HuH-7 (cell line): ENCODE data around the gene OR6K2.

Experiments
- DNase-seq: peaks from one replicate; pipeline ENCODE4 v3.0.0; 2011; ENCODE audit warnings: low spot score

The OR6K2 gene

DNA sequence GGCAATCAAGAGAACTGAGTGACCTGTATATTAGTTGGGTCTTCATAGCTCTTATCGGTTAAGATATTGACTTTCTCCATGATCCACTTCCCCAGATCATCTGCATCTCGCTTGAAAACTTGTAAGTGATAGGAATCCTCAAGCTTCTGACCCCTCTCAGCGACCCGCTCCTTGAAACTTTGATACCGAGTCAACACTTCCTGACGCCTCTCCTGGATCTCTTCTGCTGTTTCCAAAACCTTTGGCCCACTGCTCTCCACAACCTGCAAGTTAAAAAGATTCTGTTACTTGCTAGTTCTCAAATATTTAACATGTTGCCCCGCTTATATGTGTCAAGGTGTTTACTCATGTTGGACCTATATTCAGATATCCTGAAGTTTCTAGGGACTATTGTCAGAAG, 15.4 kb downstream of the OR6K2 start:
- no peak for DNase-seq

DNA sequence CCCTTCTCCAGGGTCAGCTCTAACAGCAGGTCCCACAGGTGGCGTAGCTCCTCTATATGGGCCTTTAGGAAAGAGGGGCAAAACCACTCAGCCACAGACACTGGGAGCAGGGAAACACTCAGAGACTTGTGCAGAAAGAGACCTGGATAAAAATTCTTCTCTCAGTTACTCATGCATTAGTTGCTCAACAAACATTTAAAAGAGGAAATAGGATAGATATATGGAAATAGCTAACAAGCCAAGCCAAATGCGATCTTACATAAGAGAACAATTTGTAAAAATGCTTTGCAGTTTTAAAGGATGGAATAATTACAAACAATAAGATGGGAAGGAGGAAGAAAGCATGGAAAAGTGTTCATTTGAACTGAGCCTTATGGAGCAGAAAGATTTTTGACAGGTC, 18.8 kb downstream of the OR6K2 start:
- no peak for DNase-seq

DNA sequence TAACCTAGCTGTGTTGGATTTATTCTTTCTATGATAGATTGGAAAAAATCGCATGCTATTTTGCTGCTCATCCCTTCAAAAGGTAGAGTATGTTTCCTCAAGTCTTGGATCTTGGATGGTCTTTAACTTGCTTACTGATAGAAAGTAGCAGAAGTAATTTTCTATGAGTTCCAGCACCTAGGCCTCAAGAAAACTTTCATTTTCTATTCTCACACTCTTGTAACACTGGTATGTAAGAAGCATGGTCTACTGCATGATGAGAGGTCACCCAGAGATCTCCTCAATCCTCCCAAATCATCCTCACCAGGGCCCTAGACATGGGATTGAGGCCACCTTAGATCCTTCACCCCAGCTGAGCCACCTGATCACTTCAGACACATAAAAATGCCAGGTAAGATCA, 21.2 kb downstream of the OR6K2 start:
- DNase-seq, result no peak

DNA sequence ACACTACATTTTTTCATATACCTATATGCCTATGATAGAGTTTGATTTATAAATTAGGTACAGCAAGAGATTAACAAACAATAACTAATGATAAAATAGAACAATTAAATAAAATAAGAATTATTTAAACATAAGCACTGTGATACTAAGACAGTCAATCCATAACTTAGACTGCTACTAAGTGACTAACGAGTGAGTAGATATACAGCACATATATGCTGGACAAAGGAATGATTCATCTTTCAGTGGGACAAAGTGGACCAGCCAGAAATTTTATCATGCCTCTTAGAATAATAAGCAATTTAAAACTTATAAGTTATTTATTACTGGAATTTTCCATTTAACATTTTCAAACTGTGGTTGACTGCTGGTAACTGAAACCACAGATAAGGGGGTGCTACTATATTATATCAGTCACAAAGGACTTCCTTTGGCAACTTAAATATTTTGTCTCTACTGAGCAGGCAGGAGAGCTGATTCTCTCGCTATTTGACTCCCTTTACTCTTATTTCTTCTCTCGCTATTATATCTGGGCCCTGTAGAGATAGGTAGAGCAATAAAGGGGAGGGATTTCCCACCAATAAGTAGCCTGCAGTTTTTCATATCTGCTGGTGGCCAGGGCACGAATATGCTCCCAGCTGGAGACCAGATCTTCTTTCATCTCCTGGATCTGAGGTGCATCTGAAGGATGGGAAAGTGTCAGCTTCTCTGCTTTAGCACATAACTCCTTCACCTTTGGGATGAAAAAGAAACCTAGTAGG, 24.7 kb downstream of the OR6K2 start:
- no peak for DNase-seq

DNA sequence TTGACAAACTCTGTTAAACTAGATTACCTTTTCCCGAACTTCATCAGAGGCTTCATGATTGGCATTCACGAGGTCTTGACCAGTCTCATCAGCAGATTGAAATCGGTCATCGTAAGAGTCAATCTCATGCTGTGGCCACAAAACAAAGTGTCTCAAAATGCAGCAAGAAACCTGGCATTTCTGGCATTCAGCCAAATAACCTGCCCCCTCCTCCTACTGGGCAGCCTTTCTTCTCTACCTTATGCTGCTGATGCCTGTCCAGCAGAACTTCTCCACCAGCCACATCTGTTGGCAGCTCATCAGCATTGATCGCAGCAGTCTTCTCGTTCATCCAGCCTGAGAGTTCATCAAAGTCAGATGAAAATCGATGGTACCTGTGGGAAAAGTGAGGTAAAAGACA, 26.1 kb downstream of the OR6K2 start:
- no peak for DNase-seq

DNA sequence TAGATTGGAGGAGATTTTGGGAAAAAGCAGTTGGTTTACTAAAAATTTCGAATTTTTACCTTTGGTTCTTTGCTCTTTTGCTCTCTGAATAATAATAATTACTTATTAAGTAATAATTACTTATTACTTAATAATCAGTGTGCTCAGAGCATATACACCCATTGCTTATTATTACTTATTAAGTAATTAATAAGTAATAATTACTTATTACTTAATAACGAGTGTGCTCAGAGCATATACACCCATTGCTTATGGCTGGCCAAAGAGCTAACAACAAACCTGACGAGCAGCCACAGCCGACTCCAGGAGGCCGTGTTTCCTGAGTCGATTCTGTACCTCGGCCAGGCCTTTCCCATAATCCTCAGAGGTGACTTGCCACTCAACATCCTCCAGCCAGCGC, 34.4 kb downstream of the OR6K2 start:
- no peak for DNase-seq

DNA sequence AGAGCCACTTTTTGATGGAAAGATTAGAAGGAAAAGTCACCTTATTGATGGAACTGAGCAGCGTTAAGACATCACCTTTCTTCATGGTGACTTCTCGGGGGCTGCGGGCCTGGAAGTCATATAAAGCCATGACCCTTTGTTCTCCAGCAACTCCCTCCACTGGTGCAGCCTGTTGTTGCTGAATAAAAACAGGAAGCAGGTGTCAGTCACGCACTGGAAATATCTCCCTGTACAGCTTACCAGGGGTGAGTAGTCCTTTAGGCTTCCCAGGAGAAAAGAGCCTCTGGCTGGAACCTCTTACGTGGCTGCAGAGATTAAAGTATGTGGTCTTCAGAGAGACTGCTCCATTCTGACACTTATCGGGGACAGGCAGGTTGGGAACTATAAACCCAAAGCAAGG, 45.9 kb downstream of the OR6K2 start:
- DNase-seq, result no peak

DNA sequence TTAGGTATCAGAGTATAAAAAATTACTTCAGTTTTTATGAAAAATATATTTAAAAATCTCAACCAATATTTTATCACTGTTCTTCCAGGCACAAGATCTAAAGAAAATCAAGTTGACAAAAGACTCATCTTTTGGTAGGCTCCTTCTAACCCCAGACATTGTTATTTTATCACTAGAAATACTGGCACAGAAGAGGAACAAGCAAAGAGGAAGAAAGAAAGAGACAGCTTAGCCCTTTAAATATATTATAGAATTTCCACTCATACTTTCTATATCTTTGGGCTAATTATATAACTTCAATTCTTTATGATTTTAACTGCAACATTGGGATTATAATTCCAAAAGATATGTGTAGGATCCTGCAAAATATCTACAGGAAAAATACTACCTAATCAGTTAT, 46.4 kb downstream of the OR6K2 start:
- no peak for DNase-seq

DNA sequence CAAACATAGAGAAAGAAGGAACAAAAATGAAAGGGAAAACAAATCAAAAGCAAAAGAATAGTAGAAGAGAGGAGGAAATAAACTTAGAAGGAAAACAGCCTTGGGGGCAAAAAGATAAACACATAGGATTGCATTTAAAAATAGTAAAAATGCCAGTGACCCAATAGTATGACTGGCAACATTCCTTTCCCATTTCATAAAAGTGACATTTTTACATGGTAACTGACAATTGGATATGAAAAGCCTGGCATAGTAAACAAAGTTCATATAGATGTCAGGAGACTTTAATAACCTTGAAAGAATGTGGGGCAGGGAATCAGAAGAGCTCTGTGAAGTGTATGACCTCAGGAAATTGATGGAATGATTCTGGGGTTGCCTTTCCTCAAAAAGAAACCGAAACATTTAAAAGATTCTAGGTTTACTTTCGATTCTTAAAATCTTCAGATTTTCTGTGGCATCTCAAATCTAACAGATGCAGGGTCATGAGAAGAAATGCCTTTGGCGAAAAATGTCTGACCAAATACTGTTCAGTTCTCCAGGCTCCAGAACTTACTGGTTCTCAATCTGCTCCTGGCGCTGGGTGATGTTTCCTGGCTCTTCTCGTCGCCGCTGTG, 47.6 kb downstream of the OR6K2 start:
- DNase-seq, result no peak
